HG03457 (cell line): ENCODE data around the gene C19orf47.

Source experiments
- ATAC-seq: cut with Tn5 transposase; IDR thresholded peaks from one replicate; pipeline ENCODE4 v1.9.1; 2021; ENCODE audit warnings: moderate number of reproducible peaks; ENCODE audit not compliant: unreplicated experiment

Gene C19orf47

DNA sequence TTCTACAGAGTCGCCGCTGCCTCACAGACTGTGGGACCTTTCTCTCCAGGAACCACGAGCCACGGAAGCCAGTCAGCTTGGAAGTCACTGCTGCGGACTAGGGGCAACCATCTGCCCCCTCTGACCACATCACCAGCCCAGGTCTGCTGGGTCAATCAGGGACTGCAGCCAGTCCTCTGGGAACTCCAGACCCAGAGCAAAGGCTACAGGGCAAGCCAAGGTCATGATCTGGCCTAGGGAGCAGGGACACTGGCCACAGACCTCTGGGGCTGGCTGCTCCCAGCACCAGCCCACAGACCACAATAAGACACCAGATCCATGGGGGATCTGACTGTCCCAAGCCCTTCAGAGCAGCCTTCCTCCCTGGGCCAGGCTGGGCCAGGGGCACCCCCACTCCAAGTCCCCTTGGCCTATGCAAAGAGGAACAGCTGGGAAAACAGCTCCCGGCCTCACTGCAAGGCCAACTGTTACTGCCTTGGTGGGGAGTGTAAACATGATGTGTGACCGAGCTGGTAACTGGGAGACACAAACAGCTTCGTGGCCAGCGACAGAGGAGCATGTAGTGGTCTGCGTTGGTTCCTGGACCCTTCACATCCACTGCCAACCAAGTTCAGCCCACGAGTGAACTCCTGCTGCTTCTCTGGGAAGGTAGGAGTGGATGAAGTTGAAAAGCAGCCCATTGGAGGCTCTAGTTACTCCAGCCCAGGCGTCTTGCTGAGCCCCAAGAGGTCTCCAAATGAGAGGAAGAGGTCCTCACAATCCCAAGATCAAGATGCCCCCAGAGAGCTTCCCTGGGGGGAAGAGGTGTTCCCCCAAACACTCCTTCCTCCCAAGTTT is 64.6 kb downstream of the C19orf47 start:
- ATAC-seq = no peak

GRCh38 chr19:40282920-40283319 is 65.3 kb downstream of the C19orf47 start:
- no peak for ATAC-seq

DNA sequence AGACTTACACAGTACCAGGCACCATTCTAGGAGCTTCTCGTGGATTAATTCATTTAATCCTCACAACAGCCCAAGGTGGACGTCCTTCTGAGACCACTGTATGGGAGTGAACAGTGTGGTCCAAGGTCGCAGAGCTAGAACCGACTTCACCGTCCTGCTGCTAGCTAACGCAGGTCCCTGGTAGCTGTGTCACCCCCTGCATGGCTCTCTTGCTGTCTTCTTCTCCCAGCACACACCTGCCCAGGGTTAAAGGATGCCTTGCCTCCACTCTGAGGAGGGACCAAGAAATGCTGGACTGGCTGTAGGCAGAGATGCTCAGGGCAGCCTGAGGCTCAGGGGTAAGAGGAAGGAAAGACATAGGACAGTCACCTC is 66.0 kb downstream of the C19orf47 start:
- no peak for ATAC-seq

- no peak for ATAC-seq
Measured at GRCh38 chr19:40281381-40282208, 66.6 kb downstream of the C19orf47 start.

DNA sequence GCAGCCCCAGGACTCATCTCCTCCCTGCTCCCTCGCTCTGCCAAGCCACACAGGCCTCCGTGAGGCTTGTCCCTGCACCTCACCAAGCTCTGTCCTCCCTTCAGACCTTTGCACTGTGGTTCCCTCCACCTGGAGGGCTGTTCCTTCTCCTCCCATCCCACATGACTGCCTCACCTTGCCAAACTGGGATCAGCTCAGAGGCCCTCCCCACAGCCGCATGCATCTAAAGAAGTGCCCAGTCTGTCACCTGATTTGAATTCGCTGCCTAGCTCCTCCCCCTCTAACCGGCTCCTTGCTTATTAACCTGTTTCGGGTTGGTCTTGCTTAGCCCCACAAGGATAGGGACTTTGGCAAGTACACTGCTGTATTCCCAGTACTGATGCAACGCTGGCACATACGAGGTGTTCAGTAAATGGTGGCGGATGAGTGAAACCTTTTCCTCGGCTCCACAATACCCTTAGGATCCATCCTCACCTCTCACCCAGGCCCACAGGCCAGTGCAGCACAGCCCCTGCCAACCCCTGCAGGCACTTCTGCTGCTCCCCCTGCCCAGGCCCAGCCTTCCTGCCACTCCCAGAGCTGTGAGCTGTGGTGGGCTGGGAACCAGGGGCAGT is 67.5 kb downstream of the C19orf47 start:
- ATAC-seq = no peak

DNA sequence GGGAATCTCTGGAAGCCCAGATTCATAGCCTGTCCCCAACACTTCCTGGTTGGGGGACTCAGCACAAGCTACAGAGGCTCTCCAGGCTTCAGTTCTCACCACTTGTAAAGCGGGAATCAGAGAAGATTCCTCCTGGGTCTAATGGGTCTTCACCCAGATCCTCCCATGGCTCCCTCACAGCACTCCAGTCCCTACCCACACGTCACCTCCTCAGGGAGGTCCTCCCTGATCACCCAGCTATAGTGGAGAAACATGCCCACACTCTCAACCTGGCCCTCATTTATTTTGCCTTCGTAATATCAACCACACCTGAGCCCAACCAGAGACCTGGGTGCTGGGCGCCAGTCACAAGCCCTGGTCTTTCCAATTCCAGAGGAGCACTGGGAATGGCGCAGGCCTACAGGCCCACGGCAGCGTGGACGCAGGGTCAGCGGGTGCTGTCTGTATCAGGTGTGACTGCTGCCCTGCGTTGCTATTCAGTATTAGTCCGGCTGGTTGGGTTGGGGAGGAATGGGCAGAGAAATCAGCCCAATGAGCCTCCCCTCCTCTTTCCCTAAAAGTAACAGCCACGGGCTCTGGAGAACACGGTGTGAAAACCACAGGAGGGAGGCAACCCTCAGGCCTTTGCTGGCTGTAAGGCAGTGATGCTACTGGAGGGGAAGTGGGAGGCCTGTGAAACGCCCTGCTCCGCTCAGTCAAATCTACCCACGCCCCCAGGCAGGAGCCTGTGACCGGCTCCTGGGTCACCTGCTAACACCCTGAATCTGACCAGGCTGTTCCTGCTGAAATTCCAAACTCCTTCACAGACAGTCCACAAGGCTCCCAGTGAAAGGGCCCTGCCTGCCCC is 68.2 kb downstream of the C19orf47 start:
- ATAC-seq = no peak

GRCh38 chr19:40279120-40279551 is 69.1 kb downstream of the C19orf47 start:
- no peak for ATAC-seq

DNA sequence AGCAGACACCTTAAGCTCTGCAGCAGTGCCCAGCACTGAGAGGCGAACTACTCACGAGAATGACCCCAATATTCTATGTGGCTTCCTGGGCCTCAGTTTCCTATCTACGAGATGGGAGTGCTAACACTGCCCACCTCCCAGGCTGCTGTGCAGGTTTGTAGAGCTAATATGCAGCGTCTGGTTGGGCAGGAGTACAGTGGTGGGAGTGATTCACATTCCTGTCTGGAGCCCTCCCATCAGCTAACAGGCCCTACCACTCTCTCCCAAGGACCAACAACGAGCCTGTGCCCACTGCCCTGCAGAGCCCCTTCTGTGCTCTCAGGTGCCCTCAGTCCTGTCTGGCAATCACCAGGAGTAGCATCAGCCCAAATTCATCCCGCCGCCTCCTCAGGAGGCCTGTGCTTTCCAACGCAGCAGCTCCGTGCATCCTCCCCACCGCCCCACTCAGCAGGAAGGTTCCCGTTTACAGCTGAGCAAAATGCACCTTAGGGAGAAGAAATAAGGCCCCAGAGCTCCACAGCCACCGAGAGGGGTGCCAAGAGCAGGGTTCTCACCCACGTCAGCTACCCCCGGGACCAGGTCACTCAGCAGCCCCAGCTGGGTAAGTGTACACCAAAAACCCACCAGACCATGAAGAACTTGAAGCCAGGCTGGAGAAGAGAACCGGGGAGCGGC is 69.7 kb downstream of the C19orf47 start:
- no peak for ATAC-seq

- ATAC-seq = no peak
Measured at GRCh38 chr19:40277356-40278059, 70.7 kb downstream of the C19orf47 start.

DNA sequence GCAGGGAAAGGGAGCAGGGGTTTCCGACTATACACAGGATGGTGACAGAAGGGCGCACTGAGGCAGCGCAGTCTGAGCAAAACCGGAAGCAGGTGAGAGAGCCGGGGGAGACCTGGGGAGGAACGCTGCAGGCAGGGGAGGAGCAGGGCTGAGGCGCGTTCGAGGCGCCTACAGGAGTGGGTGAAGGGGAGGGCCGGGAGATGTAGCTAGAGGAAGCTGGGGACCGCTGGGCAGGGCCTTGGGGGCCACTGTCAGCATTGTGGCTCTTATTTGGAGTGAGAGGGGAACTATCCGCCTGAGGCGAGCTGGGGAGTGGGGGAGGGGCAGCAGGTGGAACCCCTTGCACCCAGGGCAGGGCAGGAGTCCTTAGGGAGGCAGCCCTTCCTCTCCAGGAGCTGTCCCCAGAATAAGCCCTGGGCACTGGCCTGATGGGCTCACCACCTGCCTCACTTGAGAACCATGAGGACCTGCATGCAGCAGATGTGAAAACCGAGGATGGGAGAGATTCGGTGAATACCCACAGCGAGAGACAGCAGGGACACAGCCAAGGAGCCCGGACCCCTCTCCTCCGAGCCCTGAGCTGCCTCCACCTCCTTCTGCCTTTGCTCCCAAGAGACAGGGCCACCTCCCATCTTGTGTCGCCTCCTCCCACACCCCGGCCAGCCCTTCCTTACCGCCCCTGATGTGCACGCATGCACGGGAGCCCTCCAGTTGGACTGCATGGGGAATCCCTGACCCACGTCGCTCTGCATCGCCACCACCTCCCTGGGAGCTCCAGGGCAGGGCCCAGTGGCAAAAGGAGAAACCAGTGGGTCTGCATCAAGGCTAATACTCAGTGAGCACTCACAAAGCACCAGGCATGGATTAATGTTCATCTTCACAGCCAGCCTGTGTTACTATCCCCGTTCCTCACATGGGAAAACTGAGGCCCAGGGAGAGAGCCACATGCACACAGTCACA is 73.3 kb downstream of the C19orf47 start:
- ATAC-seq = no peak

DNA sequence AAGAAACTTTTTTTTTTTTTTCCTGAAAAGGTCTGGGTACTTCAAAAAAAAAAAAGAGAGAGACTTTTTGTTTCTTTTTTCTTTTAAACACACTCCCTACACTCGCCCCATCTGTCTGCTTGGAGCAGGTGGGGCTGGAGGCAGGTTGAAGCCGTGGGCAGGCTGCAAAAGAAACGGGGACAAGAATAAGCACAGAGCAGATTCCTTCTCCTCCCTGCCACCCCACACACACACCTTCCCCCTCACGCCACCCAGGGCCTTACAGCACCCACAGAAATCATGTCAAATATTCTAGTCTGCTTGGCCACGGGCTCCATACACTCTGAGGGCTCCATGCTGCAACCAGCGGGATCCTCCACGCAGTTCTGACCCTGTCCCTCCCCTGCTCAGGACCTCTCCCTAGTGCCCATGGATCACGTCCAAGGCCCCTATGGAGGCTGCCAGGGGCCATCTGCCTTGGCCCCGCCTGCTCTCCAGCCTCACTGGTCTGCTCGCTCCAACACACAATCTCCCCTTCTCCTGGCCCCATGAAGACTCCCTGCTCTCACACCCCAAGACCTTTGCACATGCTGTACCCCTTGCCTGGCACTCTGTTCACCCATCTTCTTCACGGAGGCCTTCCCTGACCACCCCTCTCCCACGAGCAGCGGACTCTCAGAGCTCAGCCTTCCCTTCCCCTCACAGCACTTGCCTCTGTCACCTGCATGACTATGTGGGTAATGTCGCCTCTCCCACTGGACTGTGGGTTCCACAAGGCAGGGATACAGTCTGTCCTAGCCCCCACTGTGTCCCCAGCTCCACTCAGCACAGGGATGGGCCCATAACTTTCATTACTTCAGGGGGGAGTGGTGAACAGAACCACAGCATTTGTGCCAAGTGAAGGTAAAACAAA is 74.5 kb downstream of the C19orf47 start:
- no peak for ATAC-seq

GRCh38 chr19:40272261-40272660 is 75.9 kb downstream of the C19orf47 start:
- no peak for ATAC-seq

- no peak for ATAC-seq
Measured at GRCh38 chr19:40271706-40272105, 76.5 kb downstream of the C19orf47 start.

DNA sequence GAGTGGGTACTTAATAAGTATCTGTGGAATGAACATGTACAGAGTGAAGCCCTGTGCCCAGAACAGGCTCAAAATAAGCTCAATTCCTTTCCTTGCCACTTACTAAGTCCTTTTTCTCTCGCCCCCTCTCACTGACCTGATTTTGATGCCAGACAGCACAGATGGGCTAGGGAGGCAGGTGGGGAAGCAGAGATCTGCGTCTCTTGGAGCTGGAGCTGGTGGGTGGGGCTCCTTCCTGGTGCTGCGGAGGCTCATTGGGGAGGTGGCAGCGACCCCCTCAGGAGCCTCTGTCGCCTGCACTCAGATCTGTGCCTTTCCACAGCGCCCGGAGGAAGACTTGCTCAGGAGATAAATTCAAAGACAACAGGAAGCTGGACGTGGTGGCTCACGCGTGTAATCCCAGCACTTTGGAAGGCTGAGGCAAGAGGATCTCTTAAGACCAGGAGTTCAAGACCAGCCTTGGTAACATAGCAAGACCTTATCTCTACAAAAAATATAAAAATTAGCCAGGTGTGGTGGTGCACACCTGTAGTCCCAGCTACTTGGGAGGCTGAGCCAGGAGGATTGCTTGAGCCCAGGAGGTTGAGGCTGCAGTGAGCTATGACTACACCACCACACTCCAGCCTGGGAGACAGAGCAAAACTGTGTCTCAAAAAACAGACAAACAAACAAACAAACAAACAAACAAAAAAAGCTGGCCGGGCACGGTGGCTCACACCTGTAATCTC is 77.7 kb downstream of the C19orf47 start:
- ATAC-seq = no peak
